Measurements from ENCODE around the gene JAK2.
"Not testable (repeated sequence)": the region's sequence is repeated elsewhere in the genome, so short reads cannot be mapped to it uniquely, and the experiment has no call there.

Gene JAK2

DNA sequence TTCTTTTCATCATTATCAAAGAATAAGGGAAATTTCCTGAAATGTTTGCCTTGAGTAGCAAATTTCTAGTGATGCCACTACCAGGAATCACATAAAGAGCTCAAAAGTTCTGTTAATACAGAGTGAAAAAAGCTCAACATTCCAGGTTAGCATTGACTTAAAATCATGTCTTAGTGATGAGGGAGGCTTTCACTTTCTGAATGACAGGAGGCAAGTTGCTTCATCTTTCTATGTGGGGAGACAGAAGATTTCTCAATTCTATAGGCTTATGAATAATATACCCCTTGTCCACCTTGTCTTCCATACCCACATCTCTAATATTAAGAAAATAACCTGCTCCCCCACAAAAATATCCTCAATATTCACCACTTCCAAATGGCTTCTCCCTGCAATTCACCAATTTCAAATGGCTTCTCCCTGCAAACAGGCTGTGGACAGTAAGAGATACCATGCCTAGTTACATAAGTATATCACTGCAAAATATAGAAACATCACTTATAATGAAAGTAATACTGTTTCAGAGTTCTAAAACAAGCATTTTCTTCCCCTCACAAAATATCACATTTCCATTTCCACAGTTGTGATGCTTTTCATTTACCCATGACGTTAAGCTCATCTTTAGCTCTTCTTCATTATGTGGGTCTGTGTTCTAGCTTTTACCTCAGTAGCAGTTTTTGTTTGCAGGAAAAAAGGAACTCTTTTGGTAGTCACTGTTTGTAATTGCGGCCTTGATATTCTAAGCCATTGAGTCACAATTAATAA, 2.2 kb upstream of the JAK2 start:
- DNase-seq: no peak

DNA sequence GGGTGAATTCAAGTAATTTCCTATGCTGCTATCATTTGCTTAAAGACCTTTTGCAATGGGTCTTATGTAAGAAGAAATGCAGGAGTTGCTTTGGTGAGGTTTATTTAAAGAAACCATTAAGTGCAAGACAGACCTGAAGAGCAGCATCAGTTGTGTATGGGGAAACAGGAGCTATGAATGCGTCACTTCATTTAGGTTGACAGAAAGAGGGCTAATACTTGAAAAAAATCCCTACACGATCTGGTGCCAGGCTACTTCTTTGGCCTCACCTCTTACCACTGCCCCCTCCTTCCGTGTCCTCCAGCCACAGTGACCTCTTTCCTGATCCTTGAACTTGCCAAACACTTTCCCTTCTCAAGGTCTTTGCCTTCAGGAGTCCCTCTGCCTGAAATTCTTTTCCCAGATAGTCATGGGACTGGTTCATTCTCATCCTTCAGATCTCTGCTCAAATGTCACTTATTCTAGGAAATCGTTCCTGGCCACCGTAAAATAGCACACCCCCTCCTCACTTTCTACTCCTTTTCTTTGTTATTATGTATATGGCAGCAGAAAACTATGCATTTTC, 1.4 kb upstream of the JAK2 start:
- DNase-seq: no peak

DNA sequence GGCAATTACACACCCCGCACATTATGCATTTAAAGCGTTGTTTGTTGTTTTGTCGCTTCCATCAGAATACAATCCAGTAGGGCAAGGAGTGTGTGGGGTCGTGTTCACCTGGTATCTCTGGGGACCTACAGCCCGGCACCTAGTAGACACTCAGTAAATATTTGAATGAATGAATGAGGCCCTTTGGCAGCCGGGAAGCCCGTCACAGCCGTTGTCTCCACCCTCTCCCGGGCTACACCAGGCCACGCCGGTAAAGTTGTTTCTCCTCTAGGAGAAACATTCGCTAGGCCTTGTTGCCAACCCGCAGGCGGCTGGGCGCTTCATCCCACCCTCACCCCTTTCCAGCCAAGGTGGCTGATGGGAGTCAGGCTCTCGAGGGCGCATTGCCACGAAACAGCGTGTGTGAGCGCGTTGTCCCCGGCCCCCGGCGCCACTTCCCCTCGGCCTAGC, 876 bp upstream of the JAK2 start:
- no peak for DNase-seq

DNA sequence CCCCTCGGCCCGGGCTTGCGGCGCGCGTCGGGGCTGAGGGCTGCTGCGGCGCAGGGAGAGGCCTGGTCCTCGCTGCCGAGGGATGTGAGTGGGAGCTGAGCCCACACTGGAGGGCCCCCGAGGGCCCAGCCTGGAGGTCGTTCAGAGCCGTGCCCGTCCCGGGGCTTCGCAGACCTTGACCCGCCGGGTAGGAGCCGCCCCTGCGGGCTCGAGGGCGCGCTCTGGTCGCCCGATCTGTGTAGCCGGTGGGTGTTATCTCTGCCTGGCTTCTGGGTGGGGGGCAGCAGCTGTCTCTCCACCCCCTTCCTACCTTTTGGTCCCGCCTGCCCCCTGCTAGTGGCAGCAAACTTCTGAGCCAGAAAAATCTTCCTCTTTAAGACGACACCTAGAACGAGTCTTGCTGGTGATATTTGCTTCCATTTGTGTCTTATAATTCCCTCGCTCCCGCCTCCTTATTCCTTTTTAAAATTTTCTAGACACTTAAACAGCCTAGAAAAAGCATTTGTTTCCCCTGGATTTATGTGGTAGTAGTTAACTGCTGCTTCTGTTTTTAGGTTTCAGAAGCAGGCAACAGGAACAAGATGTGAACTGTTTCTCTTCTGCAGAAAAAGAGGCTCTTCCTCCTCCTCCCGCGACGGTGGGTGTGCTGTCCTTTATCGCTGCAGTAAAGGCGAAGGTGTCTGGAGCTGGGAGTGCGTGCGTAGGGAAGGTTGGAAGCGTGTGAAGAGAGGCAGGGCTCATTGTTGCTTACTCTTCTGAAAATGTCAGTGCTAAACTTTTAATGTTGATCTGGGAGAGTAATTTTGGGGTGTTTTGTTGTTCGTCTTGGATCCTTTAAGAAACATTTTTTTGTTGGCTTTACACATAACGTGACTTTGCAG, 554 bp downstream of the JAK2 start:
- peak; percentile 37 to 44 for DNase-seq

DNA sequence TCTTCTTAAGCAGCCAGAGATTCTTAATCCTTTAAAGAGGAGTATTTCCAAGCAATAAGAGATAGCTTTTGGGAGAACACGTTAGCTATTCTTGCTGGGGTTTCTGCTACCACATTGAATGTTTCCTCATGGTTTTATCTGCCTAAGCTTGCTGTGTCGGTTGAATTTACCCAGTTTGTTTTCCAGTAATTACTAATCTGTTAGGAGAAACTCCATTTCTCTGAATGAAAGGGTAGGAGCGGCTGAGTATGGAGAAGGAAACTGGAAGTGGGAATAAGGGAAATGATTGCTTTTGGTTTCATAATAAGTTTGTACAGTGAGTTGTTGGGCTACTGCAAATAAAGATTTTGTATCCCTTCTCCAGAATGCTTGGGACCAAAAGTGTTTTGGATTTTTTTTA, 1.2 kb downstream of the JAK2 start:
- DNase-seq: no peak

DNA sequence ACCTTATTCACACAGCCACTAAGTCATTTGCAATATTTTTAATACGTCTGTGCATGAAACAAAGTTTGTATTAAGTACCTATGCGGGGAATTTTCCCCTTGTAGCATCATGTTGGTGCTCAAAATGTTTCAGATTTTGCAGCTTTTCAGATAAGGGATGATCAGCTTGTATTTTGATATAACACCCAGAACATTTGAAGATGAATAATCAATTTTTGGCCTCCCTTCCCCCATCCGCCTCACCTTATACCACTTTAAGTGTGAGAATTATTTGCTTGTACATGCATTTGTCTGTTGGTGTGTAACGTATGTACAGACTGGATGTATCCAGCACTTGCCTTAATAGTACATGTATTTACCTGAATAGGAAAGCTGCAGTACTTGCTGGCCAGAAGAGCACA, 1.7 kb downstream of the JAK2 start:
- DNase-seq: no peak

DNA sequence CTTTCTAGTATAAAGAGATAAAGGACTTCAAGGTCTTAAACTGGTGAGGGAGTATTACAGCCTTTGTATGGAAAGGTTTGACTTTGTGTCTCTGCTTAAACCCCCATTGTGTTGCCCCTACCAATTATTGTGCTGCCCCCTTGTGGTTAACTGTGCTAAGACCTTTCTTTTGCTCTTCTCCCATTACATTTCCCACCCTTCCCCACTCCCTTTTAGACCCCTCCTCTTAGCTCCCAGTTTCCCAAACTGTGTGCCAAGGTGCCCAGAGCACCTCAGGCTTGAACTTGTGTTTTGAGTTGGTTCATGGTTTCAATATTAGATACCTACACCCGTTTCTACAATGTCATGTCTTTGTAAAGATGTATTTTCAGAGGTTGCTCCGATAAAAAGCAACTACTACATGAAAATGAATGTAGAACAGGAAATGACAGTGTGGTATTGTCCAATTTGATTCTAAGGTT, 2.9 kb downstream of the JAK2 start:
- DNase-seq: peak; percentile 38 to 47

DNA sequence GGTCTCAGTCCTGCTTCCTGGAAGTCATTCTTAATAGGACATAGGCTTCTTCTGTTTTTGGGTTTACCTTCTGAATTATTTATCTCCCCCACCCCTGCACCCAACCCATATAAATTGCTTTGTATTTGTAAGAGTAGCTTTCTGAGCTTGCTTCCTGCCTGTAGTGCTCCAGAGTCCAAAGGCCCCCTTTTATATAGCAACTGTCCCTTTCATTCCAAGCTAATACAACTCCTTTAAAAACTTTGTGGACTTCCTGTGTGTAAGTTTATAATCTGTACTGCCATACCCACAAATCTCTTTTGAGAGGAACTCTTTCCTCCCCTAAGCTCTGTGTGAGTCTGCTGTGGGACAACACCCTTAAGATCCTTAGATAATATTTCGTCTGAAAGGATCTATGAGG, 7.8 kb downstream of the JAK2 start:
- no peak for DNase-seq

DNA sequence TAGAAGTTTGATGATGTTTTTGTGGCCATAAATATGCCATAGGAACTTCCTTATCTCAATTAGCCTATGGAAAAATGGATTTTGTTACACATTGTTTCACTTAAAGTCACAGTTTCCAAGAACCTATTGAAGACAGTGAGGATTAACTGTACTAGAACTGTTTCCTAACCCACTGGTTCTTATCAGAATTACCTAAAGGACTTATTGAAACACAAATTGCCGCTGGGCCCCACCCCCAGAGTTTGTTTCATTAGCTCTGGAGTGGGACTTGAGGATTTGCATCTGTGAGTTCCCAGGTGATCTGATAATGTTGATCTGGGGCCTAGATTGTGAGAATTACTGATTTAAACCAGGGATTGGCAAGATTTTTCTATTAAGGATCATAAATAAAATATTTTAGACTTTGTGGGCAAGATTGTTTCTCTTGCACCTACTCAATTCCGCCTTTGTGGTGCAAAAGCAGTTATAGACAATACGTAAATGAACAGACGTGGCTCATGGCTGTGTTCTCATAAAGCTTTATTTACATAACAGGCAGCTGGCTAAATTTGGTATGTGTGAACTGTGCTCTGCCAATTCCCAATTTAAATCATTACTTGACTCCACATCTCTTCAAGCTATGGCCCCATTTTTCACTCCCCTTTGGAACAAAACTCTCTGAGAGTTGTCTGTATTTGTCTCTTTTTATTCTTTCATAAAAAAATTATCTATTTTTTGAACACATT, 9.3 kb downstream of the JAK2 start:
- DNase-seq: no peak

DNA sequence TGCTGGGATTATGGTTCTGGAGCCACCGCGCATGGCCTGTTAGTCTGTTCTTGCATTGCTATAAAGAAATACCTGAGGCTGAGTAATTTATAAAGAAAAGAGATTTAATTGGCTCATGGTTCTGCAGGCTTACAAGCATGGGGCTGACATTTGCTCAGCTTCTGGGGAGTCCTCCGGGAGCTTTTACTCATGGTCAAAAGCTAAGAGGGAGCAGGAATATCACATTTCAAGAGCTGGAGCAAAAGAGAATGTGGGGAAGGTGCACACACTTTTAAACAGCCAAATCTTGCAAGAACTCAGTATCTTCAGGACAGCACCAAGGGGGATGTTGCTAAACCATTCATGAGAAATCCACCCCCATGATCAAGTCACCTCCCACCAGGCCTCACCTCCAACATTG, 12.1 kb downstream of the JAK2 start:
- no peak for DNase-seq

DNA sequence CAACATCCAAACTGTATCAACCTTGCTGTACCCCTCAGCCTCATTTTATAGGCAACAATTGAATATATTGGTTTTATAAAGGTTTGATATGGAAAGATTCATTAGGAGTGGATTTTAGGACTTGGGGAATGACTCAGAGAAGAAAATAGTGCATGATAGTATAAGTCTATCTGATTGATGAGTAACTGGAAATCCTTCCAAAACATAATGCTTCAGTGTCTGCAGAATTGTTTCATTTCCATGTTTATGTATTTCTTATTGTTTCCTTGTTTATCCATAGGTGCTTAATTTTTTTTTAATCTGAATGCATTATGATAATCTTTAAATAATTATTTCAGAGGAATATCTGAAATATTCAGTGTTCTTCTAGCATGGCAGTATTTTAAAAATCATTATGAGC, 12.6 kb downstream of the JAK2 start:
- no peak for DNase-seq

DNA sequence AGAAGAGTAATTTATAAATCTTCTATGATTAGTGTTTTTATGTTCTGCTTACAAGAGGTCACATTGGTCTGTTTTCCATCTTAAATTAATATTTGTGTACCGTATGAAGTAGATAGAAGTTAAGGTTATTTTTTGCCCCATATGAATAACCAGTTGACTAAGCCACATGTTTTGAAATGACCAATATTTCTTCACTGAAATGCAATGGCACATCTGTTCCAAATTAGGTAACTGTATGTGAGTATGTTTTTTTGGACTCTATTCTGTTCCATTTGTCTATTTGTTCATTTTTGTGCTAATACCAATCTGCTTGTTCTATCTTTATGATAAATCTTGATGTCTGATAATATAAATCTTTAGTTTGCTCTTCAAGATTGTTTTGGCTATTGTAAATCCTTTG, 17.7 kb downstream of the JAK2 start:
- DNase-seq: no peak

DNA sequence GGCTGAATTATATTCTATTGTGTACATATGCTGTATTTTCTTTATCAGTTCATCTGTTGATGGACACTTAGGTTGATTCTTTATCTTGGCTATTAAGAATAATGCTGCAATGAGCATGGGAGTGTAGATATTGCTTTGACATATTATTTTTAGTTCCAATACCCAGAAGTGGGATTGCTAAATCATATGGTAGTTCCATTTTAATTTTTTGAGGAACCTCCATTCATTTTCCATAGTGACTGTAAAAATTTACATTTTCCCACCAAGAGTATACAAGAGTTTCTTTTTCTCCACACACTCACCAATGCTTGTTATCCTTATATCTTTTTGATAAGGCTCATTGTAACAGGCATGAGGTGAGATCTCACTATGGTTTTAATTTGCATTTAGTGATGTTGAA, 19.4 kb downstream of the JAK2 start:
- no peak for DNase-seq

DNA sequence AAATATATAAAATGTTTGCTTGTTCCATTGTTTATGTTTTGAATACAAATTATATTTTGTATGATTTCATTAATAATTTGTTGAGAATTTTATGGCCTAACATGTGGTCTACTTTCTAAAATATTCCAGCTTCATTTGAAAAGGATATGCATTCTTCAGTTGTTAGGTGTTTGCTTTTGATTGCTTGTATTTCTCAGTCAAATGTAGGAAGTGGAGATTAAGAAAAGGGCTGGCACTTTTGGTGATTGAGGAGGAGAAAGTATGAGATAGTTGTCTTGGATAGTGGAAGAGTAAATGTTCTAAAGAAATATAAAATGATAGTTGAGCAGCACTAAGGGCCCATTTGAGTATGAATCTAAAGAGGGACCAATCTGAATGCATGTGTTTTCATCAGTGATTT, 23.1 kb downstream of the JAK2 start:
- DNase-seq: no peak

DNA sequence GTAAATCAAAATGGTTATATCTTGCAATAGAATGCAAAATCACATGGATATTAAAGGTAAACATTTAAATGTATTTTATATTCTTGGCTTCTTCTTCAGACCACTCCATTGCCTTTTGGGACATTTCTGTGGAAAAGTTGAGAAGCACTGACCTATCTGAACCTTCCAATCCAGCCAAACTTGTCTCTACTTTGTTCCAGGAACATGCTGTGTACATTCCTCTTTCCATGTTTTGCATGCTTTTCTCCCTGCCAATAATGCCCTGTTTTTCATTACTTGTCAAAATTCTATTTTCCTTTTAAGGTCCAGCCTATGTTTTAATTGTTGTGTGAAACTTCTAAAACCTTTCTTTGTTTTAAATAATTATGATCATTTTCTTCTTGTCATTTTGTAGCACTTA, 28.3 kb downstream of the JAK2 start:
- DNase-seq: no peak

DNA sequence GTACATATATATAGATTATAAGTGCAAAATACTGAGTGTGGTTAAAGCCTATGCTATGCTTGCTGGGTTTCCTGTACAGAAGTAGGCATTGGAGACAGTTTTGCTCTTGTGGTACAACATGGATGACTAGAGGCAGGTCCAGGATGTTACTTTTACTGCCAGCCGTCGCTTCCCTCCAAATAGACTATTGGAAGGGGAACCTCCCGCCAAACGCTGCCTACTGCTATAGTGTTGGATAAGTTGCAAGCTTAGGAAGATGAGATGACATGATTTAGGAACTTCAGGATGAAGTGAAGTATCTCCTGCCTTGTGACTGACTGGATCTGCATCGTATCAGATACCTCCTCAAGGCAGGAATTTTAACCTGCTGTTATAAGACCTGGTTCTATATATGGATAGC, 30.9 kb downstream of the JAK2 start:
- no peak for DNase-seq

DNA sequence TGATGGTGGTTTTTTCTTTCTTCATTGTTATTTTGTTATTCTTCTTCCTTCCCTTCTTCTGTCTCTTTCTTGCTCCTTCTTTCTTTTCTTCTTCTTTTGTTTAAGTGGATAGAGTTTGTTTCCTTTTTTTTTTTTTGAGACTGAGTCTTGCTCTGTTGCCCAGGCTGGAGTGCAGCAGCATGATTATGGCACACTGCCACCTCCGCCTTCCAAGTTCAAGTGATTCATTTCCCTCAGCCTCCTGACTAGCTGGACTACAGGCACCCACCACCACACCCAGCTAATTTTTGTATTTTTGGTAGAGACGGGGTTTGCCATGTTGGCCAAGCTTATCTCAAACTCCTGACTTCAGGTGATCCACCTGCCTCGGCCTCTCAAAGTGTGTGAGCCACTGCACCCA, 40.3 kb downstream of the JAK2 start:
- no peak for DNase-seq

DNA sequence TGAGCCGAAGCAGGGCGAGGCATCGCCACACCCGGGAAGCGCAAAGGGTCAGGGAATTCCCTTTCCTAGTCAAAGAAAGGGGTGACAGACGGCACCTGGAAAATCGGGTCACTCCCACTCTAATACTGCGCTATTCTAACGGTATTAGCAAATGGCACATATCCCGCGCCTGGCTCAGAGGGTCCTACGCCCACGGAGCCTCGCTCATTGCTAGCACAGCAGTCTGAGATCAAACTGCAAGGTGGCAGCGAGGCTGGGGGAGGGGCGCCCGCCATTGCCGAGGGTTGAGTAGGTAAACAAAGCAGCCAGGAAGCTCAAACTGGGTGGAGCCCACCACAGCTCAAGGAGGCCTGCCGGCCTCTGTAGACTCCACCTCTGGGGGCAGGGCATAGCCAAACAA, 46.9 kb downstream of the JAK2 start:
- not testable (repeated sequence) for DNase-seq

DNA sequence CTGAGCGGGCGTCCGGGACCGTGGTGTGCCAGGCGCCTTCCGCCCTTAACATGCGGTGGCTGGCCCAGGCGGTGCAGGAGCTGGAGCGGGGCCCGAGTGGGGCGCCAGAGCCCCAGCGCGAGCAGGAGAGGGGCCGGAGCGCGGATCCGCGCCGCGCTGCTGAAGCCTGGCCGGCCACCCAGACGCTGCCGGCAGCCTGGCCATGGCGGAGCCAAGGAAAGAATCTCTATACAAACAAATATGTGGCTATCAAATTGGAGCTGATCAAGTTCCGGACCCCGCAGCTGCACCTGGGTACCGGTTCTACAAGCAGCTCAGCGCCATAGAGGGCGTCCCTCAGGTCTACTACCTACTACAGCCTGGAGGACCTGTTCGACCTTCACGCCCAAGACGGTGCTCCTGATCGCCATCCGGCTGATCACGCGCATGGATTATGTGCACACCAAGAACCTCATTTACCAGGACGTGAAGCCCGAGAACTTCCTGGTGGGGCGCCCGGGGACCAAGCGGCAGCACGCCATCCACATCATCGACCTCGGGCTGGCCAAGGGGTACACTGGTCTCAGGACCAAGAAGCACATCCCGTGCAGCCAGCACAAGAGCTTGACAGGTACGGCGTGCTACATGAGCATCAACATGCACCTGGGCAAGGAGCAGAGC, 55.8 kb downstream of the JAK2 start:
- no peak for DNase-seq

DNA sequence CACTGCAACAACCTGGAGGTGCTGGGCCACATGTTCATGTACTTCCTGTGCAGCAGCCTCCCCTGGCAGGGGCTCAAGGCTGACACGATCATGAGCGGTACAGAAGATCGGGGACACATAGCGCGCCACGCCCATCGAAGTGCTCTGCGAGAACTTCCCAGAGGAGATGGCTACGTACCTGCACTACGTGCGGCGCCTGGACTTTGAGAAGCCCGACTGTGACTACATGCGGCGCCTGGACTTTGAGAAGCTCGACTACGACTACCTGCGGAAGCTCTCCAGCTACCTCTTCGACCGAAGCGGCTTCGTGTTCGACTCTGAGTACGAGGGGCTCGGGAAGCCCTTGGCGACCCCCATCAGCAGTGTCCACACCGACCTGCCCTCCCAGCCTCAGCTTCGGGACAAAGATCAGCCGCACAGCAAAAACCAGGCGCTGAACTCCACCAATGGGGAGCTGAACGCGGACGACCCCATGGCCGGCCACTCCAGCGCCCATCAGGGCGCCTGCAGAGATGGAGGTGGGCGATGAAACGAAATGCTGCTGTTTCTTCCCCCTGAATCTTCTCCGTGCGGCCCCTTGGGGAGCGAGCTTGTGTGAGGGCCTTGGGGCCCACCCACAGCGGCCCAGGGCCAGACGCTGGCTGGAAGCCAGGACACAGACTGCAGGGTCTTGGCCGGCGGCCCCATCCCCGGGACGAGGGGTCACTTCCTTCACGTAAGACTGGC, 56.5 kb downstream of the JAK2 start:
- no peak for DNase-seq

DNA sequence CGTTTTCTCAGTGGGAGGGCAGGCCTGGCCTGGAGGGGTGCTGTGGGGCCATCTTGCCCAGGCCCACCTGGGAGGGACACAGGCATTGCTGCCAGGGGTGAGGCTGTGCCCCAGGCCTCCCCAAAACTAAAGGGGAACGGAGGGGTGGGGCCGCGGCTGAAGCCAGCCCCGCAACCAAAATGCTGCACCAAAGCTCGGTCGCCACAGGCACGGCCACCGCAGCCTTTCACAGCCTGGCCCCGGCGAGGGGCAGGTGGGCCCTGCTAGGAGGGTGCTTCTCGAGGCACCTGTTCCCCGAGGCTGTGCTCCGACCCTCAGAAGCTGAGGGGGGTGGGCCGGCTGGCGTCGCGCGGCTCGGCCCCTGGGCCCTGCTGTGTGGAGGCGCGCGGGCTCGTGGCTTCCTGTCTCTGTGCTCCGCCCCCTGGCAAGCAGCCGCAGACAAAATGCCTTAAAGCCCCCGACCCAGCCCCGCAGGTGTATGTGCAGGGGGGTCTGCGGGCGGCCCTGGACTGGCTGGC, 57.6 kb downstream of the JAK2 start:
- no peak for DNase-seq

DNA sequence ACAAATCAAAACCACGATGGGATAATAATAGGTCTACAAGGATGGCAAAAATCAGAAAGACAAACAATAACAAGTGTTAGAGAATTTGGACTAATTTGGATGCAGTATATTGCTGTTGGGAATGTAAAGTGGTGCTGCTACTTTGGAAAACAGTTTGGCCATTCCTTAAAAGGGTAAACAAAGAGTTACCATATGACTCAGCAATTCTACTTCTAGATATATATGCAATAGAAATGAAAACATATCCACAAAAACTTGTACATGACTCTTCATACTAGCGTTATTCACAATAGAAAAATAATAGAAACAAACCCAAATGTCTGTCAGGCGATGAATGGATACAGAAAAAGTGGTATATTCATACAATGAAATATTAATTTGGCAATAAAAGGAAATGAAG, 58.3 kb downstream of the JAK2 start:
- DNase-seq: no peak
